T-helper 1 cell treated with Interleukin-12 subunit alpha and Interleukin-12 subunit beta and Interleukin-4 antibody, amounts not matched to agents 30 μg/mL and 1 μg/mL, for 36 hours (primary cell): ENCODE results near the gene TBRG4.

Source experiments
- H3K27ac Mint-ChIP-seq: one replicate; pipeline ENCODE4 v1.8.0; 2021; ENCODE audit warnings: mild to moderate bottlenecking, mixed read lengths
- H3K27me3 Mint-ChIP-seq: one replicate; pipeline ENCODE4 v1.8.0; 2021; ENCODE audit warnings: low read depth, mixed read lengths
- H3K36me3 Mint-ChIP-seq: one replicate; pipeline ENCODE4 v1.8.0; 2021; ENCODE audit warnings: low read depth, mixed read lengths
- H3K4me1 Mint-ChIP-seq: one replicate; pipeline ENCODE4 v1.8.0; 2021; ENCODE audit warnings: low read depth, mixed read lengths
- H3K4me3 Mint-ChIP-seq: one replicate; pipeline ENCODE4 v1.8.0; 2021; ENCODE audit warnings: mild to moderate bottlenecking, moderate library complexity, mixed read lengths
- H3K9me3 Mint-ChIP-seq: one replicate; pipeline ENCODE4 v1.8.0; 2021; ENCODE audit warnings: mixed read lengths

The TBRG4 gene

DNA sequence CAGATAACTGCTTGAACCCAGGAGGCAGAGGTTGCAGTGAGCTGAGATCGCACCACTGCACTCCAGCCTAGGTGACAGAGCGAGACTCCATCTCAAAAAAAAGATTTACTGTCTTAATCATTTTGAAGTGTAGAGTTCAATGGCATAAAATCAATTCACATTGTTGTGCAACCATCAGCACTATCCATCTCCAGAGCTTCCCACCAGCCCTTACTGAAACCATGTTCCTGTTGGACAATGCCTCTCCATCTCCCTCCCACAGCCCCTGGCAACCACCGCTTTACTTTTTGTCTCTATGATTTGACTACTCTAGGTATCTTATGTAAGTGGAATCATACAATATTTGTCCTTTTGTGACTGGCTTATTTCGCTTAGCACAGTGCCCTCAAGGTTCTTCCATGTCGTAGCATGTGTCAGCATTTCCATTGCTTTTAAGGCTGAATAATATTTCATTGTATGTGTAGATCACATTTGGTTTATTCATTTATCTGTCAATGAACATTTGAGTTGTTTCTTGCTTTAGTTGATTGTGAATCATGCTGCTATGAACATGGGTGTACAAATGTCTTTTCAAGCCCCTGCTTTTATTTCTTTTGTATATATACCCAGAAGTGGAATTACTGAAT lies 55.8 kb downstream of the TBRG4 start:
- no peak overlapping the region for H3K4me3 Mint-ChIP-seq
- no peak overlapping the region for H3K27ac Mint-ChIP-seq
- H3K36me3 Mint-ChIP-seq: peaks cover 56% of the 10 kb centered on the region
- no peaks in the 10 kb centered on the region for H3K9me3 Mint-ChIP-seq
- H3K4me1 Mint-ChIP-seq: peaks cover 35% of the 10 kb centered on the region
- H3K27me3 Mint-ChIP-seq: no peaks in the 10 kb centered on the region

DNA sequence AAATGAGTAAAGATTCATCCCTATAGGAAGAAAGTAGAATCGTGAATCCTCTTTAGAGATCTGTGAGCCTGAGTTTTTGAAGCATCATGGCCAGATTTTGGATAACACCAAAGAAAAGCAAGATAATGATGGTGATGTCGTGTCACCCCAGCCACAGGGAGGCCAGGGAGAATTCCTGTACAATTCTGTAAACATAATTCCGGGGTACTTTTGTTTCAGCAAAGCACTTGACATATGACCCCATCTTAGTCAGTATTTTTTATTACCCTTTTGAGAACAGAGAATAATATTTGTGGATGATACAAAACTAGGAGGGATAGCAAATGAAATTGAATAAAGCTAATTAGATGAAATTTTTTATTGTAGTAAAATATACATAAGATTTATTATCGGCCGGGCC lies 56.5 kb downstream of the TBRG4 start:
- Mint-ChIP-seq H3K27ac (no peak overlapping the region), H3K36me3 (peaks cover 58% of the 10 kb centered on the region), H3K9me3 (no peaks in the 10 kb centered on the region), H3K4me1 (peaks cover 32% of the 10 kb centered on the region), H3K4me3 (no peak overlapping the region), H3K27me3 (no peaks in the 10 kb centered on the region)

DNA sequence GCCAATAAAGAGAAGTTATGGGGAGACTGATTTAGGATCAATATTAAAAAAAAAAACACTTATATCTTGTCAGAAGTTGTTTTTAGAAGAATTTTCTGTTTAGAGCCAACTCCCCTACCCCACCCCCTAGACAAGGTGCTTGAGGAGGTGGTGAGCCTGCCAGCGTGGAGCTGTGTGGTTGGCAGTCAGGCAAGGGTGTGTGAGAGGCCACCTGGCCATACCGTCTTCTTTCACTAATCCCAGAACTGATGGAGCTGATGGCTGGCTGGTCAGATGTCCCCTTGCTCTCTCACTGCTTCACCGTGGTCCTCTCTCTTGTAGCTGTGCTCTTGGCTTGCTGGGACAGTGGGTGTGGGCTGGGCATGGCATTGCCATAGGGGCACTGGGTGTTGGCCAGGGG lies 57.1 kb downstream of the TBRG4 start:
- Mint-ChIP-seq H3K36me3 (peaks cover 60% of the 10 kb centered on the region), H3K4me3 (no peak overlapping the region), H3K9me3 (no peaks in the 10 kb centered on the region), H3K4me1 (peaks cover 32% of the 10 kb centered on the region), H3K27ac (no peak overlapping the region), H3K27me3 (no peaks in the 10 kb centered on the region)

DNA sequence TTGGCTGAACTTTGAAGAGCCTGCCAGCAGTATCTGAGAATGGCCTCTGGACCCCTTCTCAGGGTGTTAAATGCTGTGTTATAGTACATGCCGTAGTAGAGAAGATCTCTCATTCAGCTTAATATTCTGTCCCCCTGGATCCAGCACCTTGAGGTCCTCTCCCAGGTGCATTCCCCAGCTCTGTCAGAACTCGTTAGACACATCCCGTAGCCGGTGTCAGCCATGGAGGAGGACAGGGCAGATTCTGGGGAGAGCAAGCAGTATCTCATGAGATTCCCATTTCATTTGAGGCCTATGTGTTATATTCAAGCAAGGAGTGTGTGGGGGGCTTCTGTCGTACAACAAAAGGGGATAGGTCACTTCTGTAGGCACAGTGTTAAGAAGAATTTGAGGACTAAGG lies 57.6 kb downstream of the TBRG4 start:
- Mint-ChIP-seq H3K4me3 (no peak overlapping the region), H3K27ac (no peak overlapping the region), H3K4me1 (peaks cover 32% of the 10 kb centered on the region), H3K27me3 (no peaks in the 10 kb centered on the region), H3K36me3 (peaks cover 60% of the 10 kb centered on the region), H3K9me3 (no peaks in the 10 kb centered on the region)

DNA sequence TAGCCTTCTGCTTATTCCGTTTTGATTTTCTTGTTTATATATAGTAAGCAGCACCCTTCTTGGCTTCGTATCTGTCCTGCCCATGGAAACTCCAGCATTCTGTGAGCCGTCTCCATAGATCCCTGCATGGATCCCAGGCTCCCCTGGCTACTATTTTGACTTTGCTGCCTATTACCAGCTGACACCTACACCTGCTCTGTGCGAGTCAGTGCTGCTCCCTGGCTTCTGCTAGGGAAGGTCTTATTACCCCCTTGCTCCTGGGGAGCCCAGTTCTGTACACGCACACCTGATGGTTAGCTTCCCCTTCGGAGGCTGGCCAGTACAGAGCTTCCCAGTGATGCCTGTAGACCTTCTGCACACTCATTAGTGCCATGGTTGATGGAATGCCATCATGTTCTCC lies 58.1 kb downstream of the TBRG4 start:
- no peak overlapping the region for H3K4me3 Mint-ChIP-seq
- H3K27me3 Mint-ChIP-seq: no peaks in the 10 kb centered on the region
- no peaks in the 10 kb centered on the region for H3K9me3 Mint-ChIP-seq
- H3K27ac Mint-ChIP-seq: no peak overlapping the region
- peaks cover 59% of the 10 kb centered on the region for H3K36me3 Mint-ChIP-seq
- peaks cover 30% of the 10 kb centered on the region for H3K4me1 Mint-ChIP-seq

DNA sequence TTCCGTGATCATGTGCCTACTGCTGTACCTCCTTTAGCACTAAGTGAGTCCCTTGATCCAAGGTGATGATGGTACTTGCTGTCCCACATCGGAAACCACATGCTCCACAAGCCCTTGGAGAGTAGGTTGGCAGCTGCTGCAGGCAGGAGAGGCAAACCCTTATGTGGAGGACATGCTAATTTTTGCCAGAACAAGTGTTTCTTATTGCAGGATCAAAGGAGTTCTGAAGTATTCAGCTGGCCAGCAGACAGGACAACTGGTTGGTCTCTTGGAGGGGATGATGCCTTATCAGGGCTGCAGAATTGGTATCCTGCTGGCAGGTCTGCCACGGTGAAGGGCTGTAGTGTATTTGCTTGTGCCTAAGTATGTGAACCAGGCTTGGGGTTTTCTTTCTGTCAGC lies 59.5 kb downstream of the TBRG4 start:
- Mint-ChIP-seq H3K27ac (no peak overlapping the region), H3K4me3 (no peak overlapping the region), H3K27me3 (no peaks in the 10 kb centered on the region), H3K9me3 (no peaks in the 10 kb centered on the region), H3K4me1 (peaks cover 25% of the 10 kb centered on the region), H3K36me3 (peaks cover 59% of the 10 kb centered on the region)

DNA sequence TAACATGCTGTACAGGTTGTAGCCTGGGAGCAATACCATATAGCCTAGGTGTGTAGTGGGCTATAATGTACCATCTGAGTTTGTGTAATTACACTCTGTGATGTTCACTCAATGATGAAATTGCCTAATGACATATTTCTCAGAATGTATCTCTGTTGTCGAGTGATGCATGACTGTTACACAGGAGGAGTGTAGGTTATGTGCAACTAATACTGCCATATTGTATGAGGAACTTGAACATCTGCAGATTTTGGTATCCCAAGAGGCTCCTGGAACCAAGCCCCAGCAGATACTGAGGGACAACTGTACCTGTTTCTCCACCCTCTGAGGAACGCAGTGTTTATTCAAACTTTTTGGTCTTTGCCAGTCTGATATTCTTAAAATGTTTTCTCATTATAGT lies 61.3 kb downstream of the TBRG4 start:
- Mint-ChIP-seq H3K9me3 (no peaks in the 10 kb centered on the region), H3K27me3 (no peaks in the 10 kb centered on the region), H3K4me1 (peaks cover 21% of the 10 kb centered on the region), H3K4me3 (no peak overlapping the region), H3K36me3 (peaks cover 57% of the 10 kb centered on the region), H3K27ac (no peak overlapping the region)
